ENCODE data around the gene TRMT6.
A peak's percentile ranks its signal among the peaks of the same experiment; 100 is the strongest.

The TRMT6 gene, protein sequence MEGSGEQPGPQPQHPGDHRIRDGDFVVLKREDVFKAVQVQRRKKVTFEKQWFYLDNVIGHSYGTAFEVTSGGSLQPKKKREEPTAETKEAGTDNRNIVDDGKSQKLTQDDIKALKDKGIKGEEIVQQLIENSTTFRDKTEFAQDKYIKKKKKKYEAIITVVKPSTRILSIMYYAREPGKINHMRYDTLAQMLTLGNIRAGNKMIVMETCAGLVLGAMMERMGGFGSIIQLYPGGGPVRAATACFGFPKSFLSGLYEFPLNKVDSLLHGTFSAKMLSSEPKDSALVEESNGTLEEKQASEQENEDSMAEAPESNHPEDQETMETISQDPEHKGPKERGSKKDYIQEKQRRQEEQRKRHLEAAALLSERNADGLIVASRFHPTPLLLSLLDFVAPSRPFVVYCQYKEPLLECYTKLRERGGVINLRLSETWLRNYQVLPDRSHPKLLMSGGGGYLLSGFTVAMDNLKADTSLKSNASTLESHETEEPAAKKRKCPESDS

DNA sequence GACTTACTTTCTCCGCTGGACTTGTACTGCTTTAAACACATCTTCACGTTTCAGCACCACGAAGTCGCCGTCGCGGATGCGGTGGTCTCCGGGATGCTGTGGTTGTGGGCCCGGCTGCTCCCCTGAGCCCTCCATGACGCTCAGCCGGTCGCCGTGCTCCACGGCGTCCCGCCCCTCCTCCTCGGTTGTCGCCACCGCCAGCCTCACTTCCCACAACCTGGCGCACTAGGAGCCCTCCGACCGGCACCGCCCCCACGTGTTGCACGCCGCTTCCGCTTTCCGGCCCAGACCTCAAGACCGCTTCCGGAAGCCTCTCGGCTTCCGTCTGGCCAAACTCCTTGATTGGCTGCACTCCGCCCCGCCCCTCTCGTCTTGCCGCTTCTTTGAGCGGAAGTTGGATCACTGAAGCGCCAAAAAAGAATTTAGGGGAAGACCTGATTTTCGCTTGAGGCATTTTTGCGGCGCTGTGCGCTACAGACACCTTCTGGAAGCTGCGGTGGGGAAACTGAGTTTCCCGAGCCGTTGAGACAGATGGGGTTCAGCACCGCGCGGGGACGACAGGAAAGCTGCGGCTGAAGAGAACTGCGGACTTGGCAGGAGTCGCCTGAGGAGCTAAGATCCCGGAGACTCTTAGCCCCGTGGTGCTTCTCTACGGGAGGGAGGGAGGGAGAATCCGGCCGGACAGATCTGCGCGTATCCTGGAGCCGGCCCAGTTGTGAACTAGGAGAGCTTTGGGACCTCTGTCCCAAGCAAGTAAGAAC, at the start of gene TRMT6, which contains the start of gene MCM8:
Gene TRMT6, minus strand, starts transcription at position 263 of the 761 bp plus-strand sequence. Its CDS starts 128 bp downstream, at position 135.
Gene MCM8, plus strand, starts transcription at position 382 of the 761 bp plus-strand sequence. CDS start 1,364 bp downstream, outside the sequence.
- peak; percentile 95 for DNase-seq

DNA sequence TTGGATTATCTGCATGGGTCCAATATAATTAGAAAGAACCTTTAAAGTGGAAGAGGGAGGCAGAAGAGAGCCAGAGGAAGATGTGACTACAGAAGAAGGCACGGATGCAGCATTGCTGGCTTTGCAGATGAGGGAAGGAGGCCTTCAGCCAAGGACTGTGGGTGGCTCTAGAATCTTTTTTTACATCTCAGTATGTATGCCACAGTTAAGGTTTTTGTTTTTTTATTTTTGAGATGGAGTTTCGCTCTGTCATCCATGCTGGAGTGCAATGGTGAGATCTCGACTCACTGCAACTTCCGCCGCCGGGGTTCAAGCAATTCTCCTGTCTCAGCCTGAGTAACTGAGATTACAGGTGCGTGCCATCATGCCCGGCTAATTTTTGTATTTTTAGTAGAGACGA, 49.5 kb upstream of the TRMT6 start:
- DNase-seq, result no peak

DNA sequence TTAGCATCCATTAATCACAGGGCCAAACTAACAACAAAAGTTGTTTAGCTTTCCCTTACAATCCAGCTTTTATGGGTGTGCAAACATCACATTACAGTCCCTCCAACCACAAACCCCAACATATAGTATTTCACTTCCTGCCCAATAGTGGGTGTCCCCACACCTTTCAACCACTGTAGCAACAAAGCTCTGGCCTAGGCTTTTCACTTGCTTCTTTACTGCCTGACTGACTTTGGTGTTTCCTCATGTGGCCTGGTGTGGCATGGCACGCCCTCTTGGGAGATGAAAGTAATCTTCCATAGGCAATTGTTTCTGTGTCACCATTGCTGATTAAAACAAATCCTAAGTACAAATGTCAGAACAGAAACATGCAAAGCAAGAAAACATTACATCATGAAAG, 46.4 kb upstream of the TRMT6 start:
- peak; percentile 72 for DNase-seq

DNA sequence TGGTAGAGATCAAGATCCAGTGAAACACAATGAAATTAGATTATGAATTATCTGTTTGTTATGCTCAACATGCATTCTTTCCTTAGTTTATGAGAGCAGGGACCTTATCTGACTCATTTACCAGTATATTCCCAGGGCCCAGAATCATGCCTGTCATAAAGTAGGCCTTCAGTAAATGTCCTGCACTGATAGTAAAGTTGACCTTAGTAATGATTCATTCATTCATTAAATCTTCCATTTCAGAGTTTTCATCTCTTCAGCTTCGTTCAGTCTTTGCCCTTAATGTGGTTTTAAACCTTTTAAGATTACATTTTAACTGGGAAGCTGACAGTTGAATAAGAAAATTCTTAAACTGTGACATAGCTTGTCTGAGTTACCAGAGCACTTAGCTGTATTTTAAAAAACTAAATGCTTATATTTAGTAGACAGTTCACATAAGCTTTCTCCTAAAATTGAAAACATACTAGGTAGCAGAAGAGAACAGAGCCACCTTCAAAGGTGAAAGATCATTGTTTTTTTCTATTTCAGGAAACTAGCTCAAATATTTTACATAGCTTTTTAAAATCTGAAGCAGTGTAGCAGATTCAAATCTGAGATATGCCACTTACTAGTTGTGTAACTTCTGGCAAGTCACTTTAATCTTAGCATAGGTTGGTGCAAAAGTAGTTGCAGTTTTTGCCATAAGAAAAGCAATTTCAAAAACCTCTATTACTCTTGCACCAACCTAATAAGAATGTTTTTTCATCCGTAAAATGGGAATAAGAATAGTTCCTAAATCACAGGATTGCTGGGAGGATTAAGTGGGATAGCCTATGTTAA, 41.5 kb upstream of the TRMT6 start:
- no peak for DNase-seq

DNA sequence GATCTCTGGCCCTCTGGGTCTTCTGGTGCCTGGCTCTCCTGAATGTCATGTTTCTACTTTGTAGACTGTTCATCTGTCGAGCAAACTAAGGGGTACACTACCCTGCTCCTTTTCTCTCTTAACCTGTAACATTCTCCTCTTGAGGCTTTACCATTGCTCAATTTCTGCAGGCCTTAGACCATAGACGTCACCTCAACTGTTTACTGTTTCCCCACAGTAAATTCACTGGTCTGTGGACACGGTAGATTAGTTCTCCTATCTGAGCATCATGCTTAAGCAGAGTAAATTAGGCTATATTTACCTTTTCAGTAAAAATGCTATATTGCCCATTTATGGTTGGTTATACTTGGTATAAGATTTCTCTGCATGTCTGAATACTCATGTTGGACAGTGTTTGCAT, 40.6 kb upstream of the TRMT6 start:
- DNase-seq, result no peak

DNA sequence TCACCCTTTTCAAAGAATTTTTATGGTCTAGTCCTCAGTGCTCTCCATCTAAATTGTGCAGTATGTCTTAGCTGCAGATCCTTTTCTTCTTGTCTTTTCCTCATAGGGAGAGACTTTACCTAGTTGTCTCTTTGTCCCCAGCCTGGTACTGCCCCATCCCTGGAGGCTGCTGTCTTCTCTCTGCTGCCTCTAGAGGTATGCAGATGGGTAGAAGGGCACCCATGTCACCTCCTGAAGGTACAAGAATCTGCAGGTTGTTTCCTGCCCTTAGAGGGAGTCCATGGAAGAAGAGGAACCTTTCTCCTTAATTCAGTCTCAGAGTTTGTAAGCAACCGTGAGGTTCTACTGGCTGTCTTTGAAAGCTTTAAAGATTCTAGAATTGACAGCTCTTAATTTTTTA, 39.2 kb upstream of the TRMT6 start:
- no peak for DNase-seq

DNA sequence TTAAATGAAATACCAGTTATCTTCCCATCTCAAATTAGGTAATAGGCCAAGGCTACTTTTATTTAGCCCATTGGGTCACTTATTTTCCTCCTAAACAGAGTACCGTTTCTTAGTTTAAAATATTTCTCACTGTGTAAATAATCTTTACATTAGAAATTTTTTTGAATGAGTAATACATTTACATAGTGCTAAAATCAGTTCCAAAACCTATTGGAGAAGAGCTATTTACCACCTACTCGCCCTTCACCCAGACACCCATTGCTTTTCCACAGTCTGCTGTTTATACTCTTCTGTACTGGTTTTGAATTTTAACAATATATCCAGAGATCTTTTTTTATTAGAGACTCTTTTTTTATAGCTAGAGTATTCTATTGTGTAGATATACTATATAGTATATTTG, 37.0 kb upstream of the TRMT6 start:
- no peak for DNase-seq

DNA sequence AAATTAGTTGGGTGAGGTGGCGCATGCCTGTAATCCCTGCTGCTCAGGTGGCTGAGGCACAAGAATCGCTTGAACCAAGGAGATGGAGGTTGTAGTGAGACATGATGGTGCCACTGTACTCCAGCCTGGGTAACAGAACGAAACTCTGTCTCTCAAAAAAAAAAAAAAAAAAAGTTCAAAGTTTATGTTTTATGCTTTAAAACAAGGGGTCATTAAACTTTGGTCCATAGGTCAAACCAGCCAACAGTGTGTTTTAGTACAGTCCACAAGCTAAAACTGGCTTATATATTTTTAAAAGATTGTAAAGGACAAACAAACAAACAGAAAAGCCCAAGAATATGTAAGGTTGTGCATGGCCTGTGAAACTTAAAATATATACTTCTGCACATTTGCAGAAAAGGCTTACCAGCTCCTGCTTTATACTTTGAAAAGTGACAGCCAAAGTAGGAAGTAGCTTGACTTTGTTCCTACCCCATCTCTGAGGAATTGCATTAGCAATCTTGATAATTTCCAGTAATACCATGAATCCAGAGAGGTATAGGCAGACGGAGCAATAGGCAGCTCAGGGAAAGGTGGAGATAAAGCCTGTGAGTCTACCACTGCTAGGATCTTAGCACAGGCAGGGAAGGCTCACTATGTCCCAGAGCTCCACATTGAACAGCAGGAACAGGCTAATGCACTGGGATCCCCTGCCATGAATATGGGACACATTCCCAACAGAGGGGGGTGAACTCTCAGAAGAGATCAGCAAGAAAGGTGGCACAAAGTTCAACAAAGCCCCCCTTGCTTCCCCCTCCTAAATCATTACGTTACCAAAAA, 30.6 kb upstream of the TRMT6 start:
- no peak for DNase-seq

DNA sequence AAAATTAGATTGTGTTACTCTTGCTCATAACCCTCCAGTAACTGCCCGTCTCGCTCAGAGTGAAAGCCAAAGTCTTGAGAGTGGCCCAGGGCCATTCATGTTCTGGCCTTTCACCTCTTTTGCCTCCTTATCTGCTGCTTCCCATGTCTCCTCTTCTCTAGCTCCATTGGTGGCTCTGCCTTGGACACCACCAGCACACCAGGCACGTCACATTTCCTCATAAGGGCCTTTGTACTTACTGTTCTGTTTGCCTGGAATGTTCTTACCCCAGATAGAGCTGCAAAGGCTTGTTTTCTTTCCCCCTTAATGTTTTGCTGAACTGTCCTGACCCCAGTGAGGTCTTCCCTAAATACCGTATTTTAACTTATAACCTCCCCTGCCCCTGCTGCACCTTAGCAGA, 29.5 kb upstream of the TRMT6 start:
- no peak for DNase-seq

DNA sequence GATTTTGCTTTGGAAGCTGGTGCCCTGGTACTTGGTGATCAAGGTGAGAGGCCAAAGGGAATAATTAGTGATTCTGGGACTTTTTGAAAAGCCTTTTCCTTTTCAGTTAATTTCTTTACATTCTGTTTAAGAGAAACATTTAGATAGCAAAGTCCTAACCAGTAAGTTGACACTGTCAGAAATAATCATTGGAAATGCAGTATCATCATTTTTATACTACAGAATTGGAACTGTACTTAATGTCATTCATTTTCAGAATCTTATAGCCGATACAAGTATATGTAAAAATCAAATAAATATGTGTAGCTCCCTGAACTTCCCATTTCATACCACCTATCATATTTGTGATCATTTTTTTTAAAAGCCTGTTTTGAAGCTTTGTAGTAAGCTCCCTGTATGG, 27.6 kb upstream of the TRMT6 start:
- no peak for DNase-seq

DNA sequence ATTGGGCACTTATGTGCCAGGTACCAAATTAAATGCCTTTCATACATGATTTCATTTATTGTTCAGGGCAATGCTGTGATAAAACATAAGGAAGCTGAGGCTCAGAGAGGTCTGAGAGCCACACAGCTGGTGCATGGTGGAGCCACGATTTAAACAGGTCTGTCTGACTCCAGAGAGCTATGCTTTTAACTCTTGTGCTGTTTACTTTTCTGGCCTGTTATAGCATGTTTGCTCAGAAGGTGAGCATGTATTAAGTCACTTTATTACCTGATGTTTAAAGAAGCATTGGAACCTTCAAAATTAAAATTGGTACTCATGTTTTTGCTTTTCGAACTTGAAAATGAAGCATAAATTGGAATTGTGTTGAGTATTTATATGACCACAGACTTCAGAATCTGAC, 26.9 kb upstream of the TRMT6 start:
- DNase-seq, result no peak

DNA sequence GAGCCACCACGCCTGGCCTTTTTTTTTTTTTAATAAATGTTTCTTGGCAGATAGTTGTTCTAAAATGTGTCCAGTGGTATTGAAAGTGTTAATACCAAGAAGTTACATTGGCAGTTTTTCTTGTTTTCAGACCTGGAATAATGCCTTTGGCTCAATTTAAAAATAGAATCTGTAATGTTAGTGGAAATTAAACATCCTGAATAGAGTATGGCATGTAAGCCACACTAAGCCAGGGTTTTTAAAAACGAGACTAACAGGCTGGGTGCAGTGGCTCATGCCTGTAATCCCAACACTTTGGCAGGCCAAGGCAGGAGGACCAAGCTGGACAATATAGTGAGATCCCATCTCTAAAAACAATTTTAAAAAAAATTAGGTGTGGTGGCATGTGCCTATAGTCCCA, 25.4 kb upstream of the TRMT6 start:
- DNase-seq, result no peak

DNA sequence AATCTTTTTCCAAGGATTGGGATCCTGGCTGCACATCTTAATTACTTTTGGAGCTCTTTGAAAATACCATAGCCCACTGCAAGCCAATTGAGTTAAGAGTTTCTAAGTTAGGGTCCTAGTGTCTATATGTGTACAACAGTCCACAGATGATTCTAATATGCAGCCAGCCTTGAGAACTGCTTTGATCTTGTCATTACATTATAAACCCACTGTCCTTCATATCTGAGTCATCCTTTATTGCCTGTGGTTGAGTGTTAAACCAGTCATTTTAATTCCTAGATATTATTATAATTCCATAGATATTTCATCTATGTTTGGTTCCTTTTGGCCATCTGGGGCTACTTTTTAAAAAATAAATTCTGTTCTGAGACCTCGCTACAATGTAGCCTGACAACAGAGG, 24.2 kb upstream of the TRMT6 start:
- no peak for DNase-seq

DNA sequence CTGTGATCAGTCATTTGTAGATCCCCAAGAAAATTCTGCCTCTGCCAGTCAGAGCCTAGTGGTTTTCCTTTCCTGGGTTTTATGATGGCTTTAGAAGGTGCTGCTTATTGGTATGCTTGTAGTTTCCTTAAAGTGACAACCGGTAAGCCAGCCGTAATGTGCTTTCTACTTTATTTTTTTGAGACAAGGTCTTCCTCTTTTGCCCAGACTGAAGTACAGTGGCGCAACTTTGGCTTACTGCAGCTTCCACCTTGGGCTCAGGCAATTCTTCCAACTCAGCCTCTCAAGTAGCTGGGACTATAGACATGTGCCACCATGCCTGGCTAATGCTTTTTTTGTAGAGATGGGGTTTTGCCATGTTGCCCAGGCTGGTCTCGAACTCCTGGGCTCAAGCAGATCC, 23.6 kb upstream of the TRMT6 start:
- DNase-seq, result no peak

DNA sequence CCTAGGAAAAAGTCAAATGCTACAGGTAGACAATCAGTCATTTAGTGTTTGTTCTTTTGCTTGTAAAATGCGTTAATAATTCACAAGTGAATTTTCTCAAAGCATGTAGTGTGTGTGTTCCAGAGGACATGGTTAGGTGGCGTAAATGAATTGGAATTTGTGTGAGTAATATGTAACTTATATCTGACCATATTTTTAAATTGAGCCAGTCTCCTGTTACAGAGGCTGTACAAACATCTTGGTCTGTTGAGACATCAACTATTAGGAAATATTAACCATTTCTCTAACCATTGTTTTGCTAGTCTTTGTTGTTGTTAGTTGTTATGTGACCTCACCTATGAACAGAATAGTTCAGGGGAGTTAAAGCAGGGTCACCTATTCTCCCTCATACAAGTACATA, 22.8 kb upstream of the TRMT6 start:
- DNase-seq, result no peak

DNA sequence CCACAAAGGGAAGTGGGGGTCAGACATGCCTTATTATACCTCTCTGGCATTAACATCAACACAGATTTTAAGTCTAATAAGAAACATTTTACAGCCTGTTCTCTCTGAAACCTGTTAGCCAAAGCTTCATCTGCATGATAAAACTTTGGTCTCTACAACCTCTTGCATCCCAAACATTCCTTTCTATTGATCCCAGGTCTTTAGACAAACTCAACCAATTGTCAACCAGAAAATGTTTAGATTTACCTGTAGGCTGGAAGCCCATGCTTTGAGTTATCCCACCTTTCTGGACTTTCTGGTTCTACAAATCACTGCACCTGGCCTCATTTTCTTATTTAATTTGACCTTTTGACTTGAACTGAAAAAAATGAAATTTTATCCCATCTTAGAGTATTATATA, 20.9 kb upstream of the TRMT6 start:
- no peak for DNase-seq

DNA sequence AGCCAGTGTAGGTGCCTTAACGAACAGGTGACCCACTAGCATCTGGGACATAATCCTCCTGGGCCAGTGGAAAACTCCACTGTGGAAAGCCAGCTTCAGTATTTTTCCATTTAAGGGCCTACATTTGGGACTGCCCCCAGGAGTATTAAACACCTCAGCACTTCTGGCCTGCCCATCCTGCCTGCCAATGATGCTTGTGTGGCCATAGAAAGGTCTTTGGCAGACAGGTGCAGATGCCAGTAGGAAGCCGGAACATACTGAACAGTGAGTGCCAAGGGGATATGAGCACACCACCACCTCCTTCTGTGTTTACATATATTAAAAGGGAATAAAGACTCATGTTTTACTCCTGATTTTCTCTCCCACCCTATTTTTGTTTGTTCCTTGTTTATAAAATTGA, 20.0 kb upstream of the TRMT6 start:
- no peak for DNase-seq

DNA sequence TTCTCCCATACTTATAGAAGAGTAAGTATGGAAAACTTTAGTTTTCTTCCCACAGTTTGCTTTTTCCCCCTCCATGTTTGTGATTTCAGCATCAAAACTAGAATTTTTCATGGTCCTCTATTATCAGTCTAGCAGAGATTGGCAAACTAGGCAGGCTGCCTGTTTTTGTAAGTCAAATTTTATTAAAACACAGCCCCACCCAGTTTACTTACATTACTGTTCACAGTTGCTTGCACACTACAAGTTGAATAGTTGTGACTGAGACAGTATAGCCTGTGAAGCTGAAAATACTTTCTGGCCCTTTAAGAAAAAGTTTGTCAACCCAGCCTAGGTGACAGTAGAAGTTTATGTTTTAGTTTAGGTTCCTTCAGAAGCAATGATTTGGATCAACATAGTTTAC, 19.6 kb upstream of the TRMT6 start:
- DNase-seq, result no peak

DNA sequence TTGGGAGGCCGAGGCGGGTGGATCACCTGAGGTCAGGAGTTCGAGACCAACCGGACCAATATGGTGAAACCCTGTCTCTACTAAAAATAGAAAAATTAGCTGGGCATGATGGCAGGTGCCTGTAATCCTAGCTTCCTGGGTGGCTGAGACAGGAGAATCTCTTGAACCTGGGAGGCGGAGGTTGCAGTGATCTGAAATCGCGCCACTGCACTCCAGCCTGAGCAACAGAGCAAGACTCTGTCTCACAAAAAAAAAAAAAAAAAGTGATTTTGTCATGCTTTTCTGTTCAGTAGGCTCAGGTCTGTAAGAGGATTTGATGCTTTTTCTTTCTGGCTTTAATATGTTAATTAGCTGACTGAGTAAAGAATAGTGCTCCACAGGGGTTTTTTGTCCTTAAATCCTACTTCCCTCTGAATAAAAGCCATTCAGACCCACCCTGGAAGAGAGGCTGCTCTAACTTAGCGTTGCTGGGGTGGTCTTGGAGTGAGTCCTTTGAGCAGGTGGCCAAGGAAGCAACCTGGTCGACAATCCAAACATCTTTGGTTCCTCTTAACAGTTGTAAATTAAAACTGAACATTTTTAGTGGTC, 19.1 kb upstream of the TRMT6 start:
- DNase-seq, result no peak

DNA sequence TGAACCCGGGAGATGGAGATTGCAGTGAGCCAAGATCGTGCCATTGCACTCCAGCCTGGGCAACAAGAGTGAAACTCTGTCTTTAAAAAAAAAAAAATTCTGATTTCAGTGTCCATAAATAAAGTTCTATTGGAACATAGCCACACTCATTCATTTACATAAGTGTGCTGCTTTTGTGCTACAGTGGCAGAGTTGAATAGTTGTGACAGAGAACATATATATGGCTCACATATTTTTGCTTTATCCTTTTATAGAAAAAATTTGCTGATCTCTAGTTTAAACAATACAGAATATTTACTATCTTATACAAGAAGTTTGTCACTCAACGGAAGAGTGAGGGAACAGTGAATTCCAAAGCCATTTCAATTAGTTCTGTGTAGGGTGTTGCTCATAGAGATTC, 18.1 kb upstream of the TRMT6 start:
- no peak for DNase-seq

DNA sequence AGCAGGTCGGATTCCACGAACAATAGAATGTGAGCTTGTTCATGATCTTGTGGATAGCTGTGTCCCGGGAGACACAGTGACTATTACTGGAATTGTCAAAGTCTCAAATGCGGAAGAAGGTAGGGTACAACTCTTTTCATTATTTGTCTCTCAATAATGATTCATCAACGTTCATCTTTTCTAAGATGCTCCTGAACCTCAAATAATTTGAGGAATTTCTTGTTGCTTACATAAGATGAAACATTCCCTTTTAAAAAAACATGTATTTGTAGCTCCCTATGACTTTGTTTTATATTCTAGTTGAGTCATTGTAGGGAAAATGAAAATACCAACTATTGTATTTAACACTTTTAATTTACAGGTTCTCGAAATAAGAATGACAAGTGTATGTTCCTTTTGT, 17.1 kb upstream of the TRMT6 start:
- DNase-seq, result no peak

DNA sequence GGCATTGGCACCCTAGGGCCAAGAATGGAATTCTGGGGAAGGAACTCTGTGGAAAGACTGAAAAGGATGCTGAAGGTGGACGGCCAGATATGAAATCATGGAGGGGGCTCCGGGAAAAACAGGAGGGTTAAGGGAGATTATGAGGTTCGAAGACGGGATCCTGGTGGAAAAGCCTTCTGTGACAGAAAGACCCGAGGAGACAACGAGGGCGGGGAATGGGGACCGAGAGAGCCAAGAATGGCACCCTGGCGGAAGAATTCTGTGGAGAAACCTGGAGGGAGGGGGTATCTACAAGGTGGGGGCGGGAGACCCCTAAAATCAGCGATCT, 426 bp downstream of the TRMT6 start:
- no peak for DNase-seq
